Nephron (organoid): Measurements from ENCODE around the gene KAZN.

Experiments
- H3K27ac Mint-ChIP-seq, 3 experiments: 2 replicates each; pipeline ENCODE4 v1.8.0; 2020; ENCODE audit warnings: mixed read lengths in 3 of 3, mild to moderate bottlenecking in 2 of 3, moderate library complexity in 1 of 3
- H3K27me3 Mint-ChIP-seq: 2 replicates; pipeline ENCODE4 v1.8.0; 2021; ENCODE audit warnings: low read depth, mild to moderate bottlenecking, moderate library complexity, mixed read lengths
- H3K36me3 Mint-ChIP-seq: 2 replicates; pipeline ENCODE4 v1.8.0; 2020; ENCODE audit warnings: low read depth, mixed read lengths
- H3K4me1 Mint-ChIP-seq: 2 replicates; pipeline ENCODE4 v1.8.0; 2020; ENCODE audit warnings: mixed read lengths
- H3K4me3 Mint-ChIP-seq, 3 experiments: 2 replicates each; pipeline ENCODE4 v1.8.0; 2020; ENCODE audit warnings: mild to moderate bottlenecking in 3 of 3, mixed read lengths in 3 of 3, moderate library complexity in 2 of 3
- H3K9me3 Mint-ChIP-seq: 2 replicates; pipeline ENCODE4 v1.8.0; 2020; ENCODE audit warnings: mixed read lengths
- CTCF ChIP-seq, 3 experiments: fragments of 200-600 bp; sonication (generic); IDR thresholded peaks; one replicate each; pipeline ENCODE4 v1.5.0; 2021; ENCODE audit warnings: antibody characterized with exemption in 3 of 3; ENCODE audit not compliant: unreplicated experiment in 3 of 3

The KAZN gene

GRCh38 chr1:14924455-14925331 lies 326.2 kb downstream of the KAZN start:
- no peaks in the 10 kb centered on the region for H3K9me3 Mint-ChIP-seq
- H3K4me1 Mint-ChIP-seq, result peaks cover 53% of the 10 kb centered on the region
- no peak for TF ChIP-seq CTCF (IDR thresholded peaks at IDR 0.05; ENCODE audit: unreplicated experiment in 3 of 3)
- H3K4me3 Mint-ChIP-seq, result peak overlapping the region; percentile 84 to 93 (median 87)
- H3K36me3 Mint-ChIP-seq, result no peaks in the 10 kb centered on the region
- H3K27me3 Mint-ChIP-seq, result peaks cover 7% of the 10 kb centered on the region
- peak overlapping the region; percentile 68 to 87 (median 75) for H3K27ac Mint-ChIP-seq

GRCh38 chr1:14925336-14926136 lies 327.1 kb downstream of the KAZN start:
- no peaks in the 10 kb centered on the region for H3K9me3 Mint-ChIP-seq
- peak overlapping the region; percentile 68 to 87 (median 75) for H3K27ac Mint-ChIP-seq
- TF ChIP-seq CTCF (IDR thresholded peaks at IDR 0.05; ENCODE audit: unreplicated experiment in 3 of 3), result no peak
- no peaks in the 10 kb centered on the region for H3K36me3 Mint-ChIP-seq
- H3K4me3 Mint-ChIP-seq, result peak overlapping the region; percentile 84 to 93 (median 87)
- H3K4me1 Mint-ChIP-seq, result peaks cover 62% of the 10 kb centered on the region
- peaks cover 7% of the 10 kb centered on the region for H3K27me3 Mint-ChIP-seq

- peaks cover 56% of the 10 kb centered on the region for H3K4me1 Mint-ChIP-seq
- peaks cover 7% of the 10 kb centered on the region for H3K27me3 Mint-ChIP-seq
- no peak for TF ChIP-seq CTCF (IDR thresholded peaks at IDR 0.05; ENCODE audit: unreplicated experiment in 3 of 3)
These were observed 327.7 kb downstream of the KAZN start for GRCh38 chr1:14926229-14926628.

DNA sequence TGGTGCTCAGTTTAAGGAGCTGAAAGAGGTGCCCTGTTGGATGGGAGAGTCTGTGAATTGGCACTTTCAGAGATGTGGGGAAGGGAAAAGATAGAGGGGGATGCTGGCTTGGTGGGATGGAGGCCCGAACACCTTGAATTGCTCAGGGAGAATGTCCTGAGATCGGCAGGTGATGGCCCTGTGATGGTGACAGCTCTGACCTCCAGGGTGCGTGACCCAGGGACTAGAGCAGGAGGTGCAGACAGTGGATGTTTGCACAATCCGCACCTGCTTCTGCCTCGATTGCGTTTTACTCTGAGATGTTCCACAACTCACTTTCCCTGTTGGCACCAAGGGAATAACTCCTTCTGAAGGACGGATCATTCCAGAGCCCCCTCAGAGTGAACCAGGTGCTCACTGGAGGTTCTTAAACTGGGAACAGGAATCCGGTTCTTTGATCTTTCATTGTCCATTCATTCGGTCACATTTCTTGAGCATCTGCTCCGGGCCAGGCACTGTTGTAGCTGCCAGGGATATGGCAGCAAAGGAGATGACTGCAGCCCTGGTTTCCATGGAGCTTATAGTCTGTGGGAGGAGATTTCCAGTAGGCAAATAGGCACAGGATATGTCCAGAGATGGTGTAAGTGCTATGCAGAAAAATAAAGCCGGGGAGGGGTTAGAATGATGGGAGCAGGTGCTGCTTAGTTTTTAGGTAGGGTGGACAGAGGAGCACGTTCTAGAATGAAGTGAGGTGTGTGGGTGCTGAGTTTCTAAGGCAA lies 328.5 kb downstream of the KAZN start:
- Mint-ChIP-seq H3K9me3 (no peaks in the 10 kb centered on the region), H3K36me3 (no peaks in the 10 kb centered on the region), H3K4me3 (peak overlapping the region; percentile 84 to 93 (median 87)), H3K27ac (peak overlapping the region; percentile 13 to 95 (median 92)), H3K27me3 (peaks cover 7% of the 10 kb centered on the region), H3K4me1 (peaks cover 59% of the 10 kb centered on the region)
- TF ChIP-seq CTCF (IDR thresholded peaks at IDR 0.05; ENCODE audit: unreplicated experiment in 3 of 3), result no peak

More at GRCh38 chr1:14926229-14926628, 327.7 kb downstream of the KAZN start:
- peak overlapping the region; percentile 84 to 93 (median 87) for H3K4me3 Mint-ChIP-seq
- no peaks in the 10 kb centered on the region for H3K36me3 Mint-ChIP-seq
- no peaks in the 10 kb centered on the region for H3K9me3 Mint-ChIP-seq
- peak overlapping the region; percentile 13 to 75 (median 34) for H3K27ac Mint-ChIP-seq

GRCh38 chr1:14928412-14928811 lies 329.9 kb downstream of the KAZN start:
- Mint-ChIP-seq H3K4me3 (peak overlapping the region; percentile 48 to 78 (median 69)), H3K36me3 (no peaks in the 10 kb centered on the region), H3K9me3 (no peaks in the 10 kb centered on the region), H3K27ac (peak overlapping the region; percentile 95 to 98 (median 95)), H3K4me1 (peaks cover 59% of the 10 kb centered on the region), H3K27me3 (peaks cover 7% of the 10 kb centered on the region)
- TF ChIP-seq CTCF (IDR thresholded peaks at IDR 0.05; ENCODE audit: unreplicated experiment in 3 of 3), result no peak
